Activated CD4-positive, CD25-positive, alpha-beta regulatory T cell treated with anti-CD3 and anti-CD28 coated beads, Interleukin-2, amount 50 U/mL, for 24 hours (primary cell): ENCODE data around the gene NKTR.
"Not testable (repeated sequence)": the region's sequence is repeated elsewhere in the genome, so short reads cannot be mapped to it uniquely, and the experiment has no call there.

Experiments used
- ATAC-seq, 2 donors: fragments of 150-1000 bp; cut with Tn5 transposase; one replicate each; pipeline ENCODE4 v1.10.0; 2021; ENCODE audit warnings: mild to moderate bottlenecking in 1 of 2, moderate library complexity in 1 of 2

The NKTR gene

GRCh38 chr3:42600111-42600957 lies at the start of gene NKTR:
TSS of gene NKTR (plus strand) at chr3:42600686. CDS start at chr3:42601007, 321 bp downstream.
- ATAC-seq = peak; percentile 86 to 90

- ATAC-seq = no peak
Measured at GRCh38 chr3:42552830-42553229, 47.7 kb upstream of the NKTR start.

GRCh38 chr3:42556089-42556632 lies 44.3 kb upstream of the NKTR start:
- peak; percentile 97 to 98 for ATAC-seq

- ATAC-seq = not testable (repeated sequence)
Measured at GRCh38 chr3:42556817-42557216, 43.7 kb upstream of the NKTR start.

- no peak for ATAC-seq
Measured at GRCh38 chr3:42557854-42558253, 42.6 kb upstream of the NKTR start.

GRCh38 chr3:42562047-42562907 lies 38.2 kb upstream of the NKTR start:
- no peak for ATAC-seq

- no peak for ATAC-seq
Measured at GRCh38 chr3:42569593-42570142, 30.8 kb upstream of the NKTR start.

GRCh38 chr3:42572278-42572677 lies 28.2 kb upstream of the NKTR start:
- ATAC-seq = peak; percentile 51 to 63

GRCh38 chr3:42575137-42575741 lies 25.2 kb upstream of the NKTR start:
- ATAC-seq = no peak

GRCh38 chr3:42578054-42578453 lies 22.4 kb upstream of the NKTR start:
- no peak for ATAC-seq

GRCh38 chr3:42579346-42579745 lies 21.1 kb upstream of the NKTR start:
- ATAC-seq = not testable (repeated sequence)

GRCh38 chr3:42581400-42581708 lies 19.1 kb upstream of the NKTR start:
- no peak for ATAC-seq

- ATAC-seq = peak; percentile 93 to 95
Measured at GRCh38 chr3:42581709-42582473, 18.6 kb upstream of the NKTR start, which contains the start of gene SEC22C. TSS of gene SEC22C (minus strand) at chr3:42581967. CDS start at chr3:42569046, 12,921 bp downstream.

- no peak for ATAC-seq
Measured at GRCh38 chr3:42582474-42583070, 17.9 kb upstream of the NKTR start.

- ATAC-seq = no peak
Measured at GRCh38 chr3:42588625-42589024, 11.9 kb upstream of the NKTR start.

- ATAC-seq = no peak
Measured at GRCh38 chr3:42589382-42590109, 10.9 kb upstream of the NKTR start.

GRCh38 chr3:42590989-42591756 lies 9.3 kb upstream of the NKTR start:
- no peak for ATAC-seq

GRCh38 chr3:42591811-42592210 lies 8.7 kb upstream of the NKTR start:
- no peak for ATAC-seq

GRCh38 chr3:42593635-42594034 lies 6.9 kb upstream of the NKTR start:
- no peak for ATAC-seq

GRCh38 chr3:42595682-42596081 lies 4.8 kb upstream of the NKTR start:
- ATAC-seq = no peak
